Measurements from ENCODE around the gene EEA1.

DNA sequence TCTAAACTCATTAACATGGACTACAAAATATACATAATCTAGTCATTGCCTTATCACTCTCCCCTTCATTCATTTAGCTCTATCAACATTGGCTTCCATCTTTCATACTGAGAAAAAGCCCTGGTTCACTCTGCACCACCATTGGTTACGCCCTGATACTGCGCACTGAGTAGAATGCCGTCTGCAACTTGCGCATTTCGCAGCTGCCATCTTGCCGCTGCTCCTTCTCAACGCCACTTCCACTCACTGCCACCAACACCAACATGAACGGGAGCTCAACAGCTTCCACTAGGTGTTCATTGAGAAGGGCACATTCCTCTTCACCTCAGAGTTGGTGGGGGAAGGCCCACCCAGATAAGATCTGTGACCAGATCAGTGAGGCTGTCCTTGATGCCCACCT is 71.3 kb downstream of the EEA1 start:
- TF ChIP-seq HOXA7 (CRISPR knock-in tag; IDR thresholded peaks at IDR 0.05; ENCODE audit: borderline replicate concordance), result no peak
- no peak for TF ChIP-seq ZNF423 (tag by site-specific recombination; IDR thresholded peaks at IDR 0.05)
- TF ChIP-seq, protein P1, sequence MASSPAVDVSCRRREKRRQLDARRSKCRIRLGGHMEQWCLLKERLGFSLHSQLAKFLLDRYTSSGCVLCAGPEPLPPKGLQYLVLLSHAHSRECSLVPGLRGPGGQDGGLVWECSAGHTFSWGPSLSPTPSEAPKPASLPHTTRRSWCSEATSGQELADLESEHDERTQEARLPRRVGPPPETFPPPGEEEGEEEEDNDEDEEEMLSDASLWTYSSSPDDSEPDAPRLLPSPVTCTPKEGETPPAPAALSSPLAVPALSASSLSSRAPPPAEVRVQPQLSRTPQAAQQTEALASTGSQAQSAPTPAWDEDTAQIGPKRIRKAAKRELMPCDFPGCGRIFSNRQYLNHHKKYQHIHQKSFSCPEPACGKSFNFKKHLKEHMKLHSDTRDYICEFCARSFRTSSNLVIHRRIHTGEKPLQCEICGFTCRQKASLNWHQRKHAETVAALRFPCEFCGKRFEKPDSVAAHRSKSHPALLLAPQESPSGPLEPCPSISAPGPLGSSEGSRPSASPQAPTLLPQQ (tag by site-specific recombination; IDR thresholded peaks at IDR 0.05), result no peak
- TF ChIP-seq, protein P2, sequence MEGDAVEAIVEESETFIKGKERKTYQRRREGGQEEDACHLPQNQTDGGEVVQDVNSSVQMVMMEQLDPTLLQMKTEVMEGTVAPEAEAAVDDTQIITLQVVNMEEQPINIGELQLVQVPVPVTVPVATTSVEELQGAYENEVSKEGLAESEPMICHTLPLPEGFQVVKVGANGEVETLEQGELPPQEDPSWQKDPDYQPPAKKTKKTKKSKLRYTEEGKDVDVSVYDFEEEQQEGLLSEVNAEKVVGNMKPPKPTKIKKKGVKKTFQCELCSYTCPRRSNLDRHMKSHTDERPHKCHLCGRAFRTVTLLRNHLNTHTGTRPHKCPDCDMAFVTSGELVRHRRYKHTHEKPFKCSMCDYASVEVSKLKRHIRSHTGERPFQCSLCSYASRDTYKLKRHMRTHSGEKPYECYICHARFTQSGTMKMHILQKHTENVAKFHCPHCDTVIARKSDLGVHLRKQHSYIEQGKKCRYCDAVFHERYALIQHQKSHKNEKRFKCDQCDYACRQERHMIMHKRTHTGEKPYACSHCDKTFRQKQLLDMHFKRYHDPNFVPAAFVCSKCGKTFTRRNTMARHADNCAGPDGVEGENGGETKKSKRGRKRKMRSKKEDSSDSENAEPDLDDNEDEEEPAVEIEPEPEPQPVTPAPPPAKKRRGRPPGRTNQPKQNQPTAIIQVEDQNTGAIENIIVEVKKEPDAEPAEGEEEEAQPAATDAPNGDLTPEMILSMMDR (tag by site-specific recombination; IDR thresholded peaks at IDR 0.05), result no peak

All from HEK293 (cell line).